ENCODE results near the gene TMEM132D.

TMEM132D gene

GRCh38 chr12:129827102-129827865, 76.5 kb downstream of the TMEM132D start:
- DNase-seq (ENCODE audit: insufficient read length, low spot score) = no peak
- FAIRE-seq = no peak

- no peak for DNase-seq (ENCODE audit: insufficient read length, low spot score)
- FAIRE-seq = no peak
Observed at GRCh38 chr12:129826273-129826672, 77.6 kb downstream of the TMEM132D start.

DNA sequence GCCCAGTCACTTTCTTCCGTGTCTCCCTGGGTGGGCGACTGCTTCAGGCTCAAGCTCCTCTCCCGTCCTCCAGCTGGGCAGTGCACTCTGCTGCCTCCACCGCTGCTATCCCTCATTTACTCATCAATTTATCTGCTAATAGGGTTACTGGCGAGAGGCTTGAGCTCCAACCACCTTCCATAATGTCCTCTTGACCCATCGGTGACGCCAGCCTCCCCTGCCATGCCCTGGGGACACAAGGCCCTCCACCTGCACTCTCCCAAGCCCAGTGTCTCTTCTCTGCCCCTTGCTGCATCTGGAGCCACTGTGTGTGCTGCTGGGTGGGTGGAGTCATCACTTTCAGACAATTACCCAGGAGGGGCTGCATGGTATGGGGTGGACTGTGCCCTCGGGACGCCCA, 78.5 kb downstream of the TMEM132D start:
- FAIRE-seq (no peak), DNase-seq (ENCODE audit: insufficient read length, low spot score) (no peak)

DNA sequence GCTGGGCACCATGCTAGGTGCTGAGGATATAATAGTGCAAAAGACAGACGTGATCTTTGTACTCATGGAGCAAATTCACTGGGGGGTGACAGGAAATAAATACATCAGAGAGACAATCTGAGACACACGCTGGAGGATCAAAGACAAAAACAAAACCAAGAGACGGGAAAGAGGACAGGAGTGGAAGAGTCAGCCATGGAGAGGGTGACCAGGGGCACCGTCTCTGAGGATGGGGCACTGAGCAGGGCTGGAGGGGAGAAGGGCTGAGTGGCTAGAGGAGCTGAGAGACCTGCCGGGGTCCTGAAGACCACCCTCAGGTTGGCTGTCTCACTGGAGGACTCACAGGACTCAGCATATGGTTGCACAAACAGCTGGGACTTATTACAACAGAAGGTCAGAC, 81.9 kb downstream of the TMEM132D start:
- no peak for DNase-seq (ENCODE audit: insufficient read length, low spot score)
- no peak for FAIRE-seq

DNA sequence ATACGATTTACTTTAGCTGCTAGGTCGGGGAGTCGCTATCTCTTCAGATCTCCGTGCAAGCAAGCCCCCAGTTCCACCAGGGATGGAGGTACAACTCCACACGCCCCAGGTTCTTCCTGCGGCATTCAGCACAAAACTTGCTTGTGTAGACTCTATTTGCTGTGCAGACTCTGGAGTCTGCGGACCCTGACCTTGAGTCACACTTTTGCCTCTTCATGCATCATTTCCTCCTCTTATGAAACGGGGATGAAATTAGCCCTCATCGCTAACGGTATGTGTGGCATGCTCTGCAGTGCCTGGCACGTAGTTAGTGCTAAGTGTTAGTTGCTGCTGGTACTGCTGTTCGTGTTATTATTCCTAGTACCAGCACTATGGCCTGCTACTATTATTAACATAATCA, 84.4 kb downstream of the TMEM132D start:
- FAIRE-seq (no peak), DNase-seq (ENCODE audit: insufficient read length, low spot score) (no peak)

- FAIRE-seq = no peak
Observed at GRCh38 chr12:129815846-129816245, 88.0 kb downstream of the TMEM132D start.

GRCh38 chr12:129811963-129812362, 91.9 kb downstream of the TMEM132D start:
- FAIRE-seq (no peak), DNase-seq (ENCODE audit: insufficient read length, low spot score) (no peak)

More at GRCh38 chr12:129815846-129816245, 88.0 kb downstream of the TMEM132D start:
- no peak for DNase-seq (ENCODE audit: insufficient read length, low spot score)

GRCh38 chr12:129807136-129807535, 96.7 kb downstream of the TMEM132D start:
- DNase-seq (ENCODE audit: insufficient read length, low spot score) = no peak
- no peak for FAIRE-seq

DNA sequence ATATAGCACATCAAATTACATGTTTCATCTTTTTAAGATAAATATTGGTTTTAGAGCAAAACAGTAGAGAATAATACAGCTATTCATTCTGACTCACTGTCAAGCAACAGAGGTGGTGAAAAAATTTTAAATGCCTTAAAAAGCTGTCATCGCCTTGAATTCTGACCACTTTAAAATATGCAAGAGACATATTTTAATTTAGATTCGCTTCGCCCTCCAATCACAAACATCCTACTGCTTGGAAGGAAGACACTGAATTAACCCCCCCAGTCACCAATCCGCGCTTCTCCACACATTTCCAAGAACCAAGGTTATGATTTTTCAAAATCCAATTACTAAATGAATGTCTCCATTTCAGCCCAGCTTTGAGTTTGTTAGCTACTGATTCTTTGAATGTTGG, 112.4 kb downstream of the TMEM132D start:
- DNase-seq (ENCODE audit: insufficient read length, low spot score) (no peak), FAIRE-seq (no peak)

GRCh38 chr12:129790930-129791329, 112.9 kb downstream of the TMEM132D start:
- no peak for FAIRE-seq

DNA sequence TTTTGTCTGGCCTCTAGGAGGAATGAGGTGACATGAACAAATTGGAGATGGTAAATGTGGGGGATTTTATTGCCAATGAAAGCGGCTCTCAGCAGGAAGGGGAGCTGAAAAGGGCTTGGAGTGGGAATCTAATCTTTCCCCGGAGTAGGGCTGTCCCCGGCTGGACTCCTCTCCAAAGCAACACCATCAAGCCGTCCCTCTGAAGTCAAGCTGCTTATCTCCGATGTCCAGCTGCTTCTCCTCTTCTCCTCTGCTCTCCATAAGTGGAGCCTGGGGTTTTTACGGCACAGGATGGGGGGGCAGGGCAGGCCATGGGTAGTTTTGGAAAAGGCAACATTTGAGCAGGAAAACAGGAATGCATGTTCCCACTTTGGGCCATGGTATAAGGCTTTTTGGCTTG, 113.5 kb downstream of the TMEM132D start:
- FAIRE-seq = no peak
- no peak for DNase-seq (ENCODE audit: insufficient read length, low spot score)

More at GRCh38 chr12:129790930-129791329, 112.9 kb downstream of the TMEM132D start:
- no peak for DNase-seq (ENCODE audit: insufficient read length, low spot score)

- FAIRE-seq = no peak
- no peak for DNase-seq (ENCODE audit: insufficient read length, low spot score)
Observed at GRCh38 chr12:129789921-129790320, 113.9 kb downstream of the TMEM132D start.

DNA sequence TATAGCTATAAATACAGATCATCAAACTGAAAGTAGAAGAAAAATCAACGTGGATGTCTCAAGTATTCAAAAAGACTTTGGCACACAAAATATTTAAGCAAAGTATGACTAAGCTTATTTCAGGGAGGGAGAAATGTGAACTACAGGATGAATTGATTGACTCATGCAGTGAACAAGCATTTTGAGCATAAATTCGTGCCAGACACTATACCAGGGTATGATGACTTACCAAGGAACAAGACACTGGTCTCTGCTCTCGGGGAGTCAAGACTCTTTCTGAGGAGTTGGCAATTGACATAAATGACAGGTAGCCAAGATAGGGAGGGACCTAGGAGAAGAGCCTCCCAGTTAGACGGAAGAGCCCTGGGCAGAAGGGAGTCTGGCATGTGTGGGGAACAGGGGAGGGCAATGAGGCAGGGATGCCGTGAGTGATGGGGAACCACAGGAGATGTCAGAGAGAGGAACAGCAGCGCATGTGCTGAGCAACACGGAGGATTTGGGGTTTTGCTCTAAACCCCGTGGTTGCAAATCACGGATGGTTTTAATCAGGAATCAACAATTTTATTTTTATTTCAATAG, 115.2 kb downstream of the TMEM132D start:
- FAIRE-seq = no peak
- DNase-seq (ENCODE audit: insufficient read length, low spot score) = no peak

DNA sequence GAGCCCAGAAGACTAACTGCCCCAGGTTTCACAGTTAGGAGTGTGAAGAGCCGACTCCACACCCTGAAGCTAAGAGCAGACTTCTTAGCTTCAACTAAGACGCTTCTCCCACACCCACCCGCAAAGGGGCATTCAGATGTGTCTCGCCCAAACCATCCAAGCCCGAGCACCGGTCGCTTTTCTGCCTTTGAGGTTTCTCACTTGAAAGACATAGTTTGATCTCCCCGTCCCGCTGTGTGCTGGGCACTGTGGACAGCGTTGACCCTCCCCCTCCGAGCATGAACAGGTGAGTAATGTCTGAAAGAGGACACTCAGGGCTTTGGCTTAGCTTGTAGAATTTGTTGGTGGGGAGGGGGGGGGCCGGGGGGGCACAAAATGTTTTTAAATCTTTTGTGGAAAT, 123.8 kb downstream of the TMEM132D start:
- no peak for DNase-seq (ENCODE audit: insufficient read length, low spot score)
- no peak for FAIRE-seq

GRCh38 chr12:129779033-129779432, 124.8 kb downstream of the TMEM132D start:
- DNase-seq (ENCODE audit: insufficient read length, low spot score) = no peak
- FAIRE-seq = no peak

DNA sequence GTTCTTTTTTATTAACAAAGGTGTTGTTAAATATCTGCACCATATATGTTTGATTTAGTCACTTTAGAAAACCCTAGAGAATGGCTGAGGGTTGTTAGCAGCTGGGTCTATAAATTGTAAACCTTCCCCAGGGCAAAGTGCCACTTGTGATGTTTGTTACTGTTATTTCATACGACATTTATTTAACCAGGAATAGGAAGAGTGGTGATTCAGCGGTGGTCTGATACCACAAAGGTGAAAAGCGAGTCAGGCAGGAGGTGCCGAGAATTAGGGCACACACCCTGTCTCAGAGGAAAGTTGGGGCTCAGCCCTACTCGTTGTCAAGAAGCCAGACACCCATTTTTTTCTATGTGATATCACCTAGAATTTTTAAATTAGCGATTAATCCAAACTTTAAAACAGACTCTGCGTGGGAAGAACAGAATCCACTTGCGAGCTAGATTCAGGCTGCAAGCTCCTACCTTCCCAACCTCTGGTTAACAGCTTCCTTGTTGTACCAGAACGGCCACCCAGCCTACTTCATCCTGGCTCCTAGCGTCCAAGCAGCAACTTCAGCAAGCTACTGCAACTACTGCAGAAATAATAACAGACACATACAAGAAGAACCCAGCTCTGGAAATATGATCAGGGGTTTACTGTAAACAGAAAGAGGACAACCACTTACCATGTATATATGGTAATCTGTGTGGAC, 126.7 kb downstream of the TMEM132D start:
- FAIRE-seq (no peak), DNase-seq (ENCODE audit: insufficient read length, low spot score) (no peak)

- DNase-seq (ENCODE audit: insufficient read length, low spot score) (no peak), FAIRE-seq (no peak)
Observed at GRCh38 chr12:129772501-129773493, 131.0 kb downstream of the TMEM132D start.

DNA sequence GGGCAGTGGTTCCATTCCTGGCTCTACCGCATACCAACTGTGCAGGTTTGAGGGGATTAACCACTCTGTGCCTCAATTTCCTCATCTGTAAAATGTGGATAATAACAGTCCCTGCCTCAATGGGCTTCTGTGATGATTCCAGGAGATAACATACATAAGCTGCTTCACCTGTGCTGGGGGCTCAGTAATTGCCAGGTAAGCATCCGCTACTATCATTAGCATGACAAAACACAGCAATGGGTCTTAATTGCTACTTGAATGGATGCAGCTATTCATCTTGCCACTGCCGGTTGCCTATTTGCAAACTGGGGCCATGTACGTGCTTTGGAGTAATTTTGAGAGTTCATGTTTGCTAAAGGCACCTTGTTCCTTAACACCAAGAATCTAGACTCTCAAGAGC, 132.6 kb downstream of the TMEM132D start:
- DNase-seq (ENCODE audit: insufficient read length, low spot score) = no peak
- no peak for FAIRE-seq

GRCh38 chr12:129765719-129766118, 138.1 kb downstream of the TMEM132D start:
- DNase-seq (ENCODE audit: insufficient read length, low spot score) (no peak), FAIRE-seq (no peak)

GRCh38 chr12:129762436-129762835, 141.4 kb downstream of the TMEM132D start:
- DNase-seq (ENCODE audit: insufficient read length, low spot score) (no peak), FAIRE-seq (no peak)

DNA sequence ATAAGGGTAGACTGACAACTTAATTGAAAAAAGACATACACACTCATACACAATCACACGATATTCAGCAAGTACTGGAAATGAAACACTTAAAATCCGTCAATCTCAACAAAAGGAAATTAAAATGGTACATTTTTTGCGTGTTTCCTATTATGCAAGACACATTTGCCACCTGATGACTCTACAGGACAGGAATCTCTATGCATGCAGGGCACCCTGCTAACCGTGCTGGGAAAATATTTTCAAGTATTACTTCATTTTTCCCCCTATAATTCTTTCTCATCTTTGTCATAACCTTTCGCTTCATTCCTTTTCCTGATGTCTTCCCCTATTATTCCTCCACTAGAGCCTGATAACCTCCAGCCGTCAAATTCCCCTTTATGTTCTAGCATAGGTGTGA, 150.2 kb downstream of the TMEM132D start:
- FAIRE-seq (no peak), DNase-seq (ENCODE audit: insufficient read length, low spot score) (no peak)

Data from HTR-8/SVneo (cell line).